Erythroblast (primary cell): ENCODE results near the gene TRABD2B.

Experiments
- GATA1 ChIP-seq: IDR thresholded peaks from 2 replicates; pipeline ENCODE4 v1.6.1; 2011; ENCODE audit warnings: low read depth, mild to moderate bottlenecking, control low read depth, low read length, moderate library complexity
- POLR2A ChIP-seq: IDR thresholded peaks from 2 replicates; pipeline ENCODE4 v1.6.1; 2011; ENCODE audit warnings: mild to moderate bottlenecking, low read length

DNA sequence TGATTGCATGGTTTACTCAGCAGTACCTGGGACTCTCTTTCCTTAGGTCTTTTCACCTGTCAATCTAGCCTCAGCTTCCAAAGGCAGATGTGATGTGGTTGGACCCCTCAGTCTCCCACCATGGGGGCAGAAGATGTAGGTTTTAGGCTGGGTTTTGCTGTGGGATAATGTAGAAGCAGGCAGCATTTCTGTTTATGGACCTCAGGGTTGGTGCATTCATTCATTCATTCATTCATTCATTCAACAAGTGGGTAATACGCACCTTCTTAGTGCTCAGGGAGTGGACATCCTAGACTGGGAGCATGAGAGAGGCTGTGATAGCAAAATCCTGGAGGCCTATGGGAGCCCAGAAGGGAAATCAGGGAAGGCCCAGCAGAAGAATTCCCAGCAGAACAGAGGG is 209.6 kb downstream of the TRABD2B start:
- no peak for TF ChIP-seq POLR2A
- TF ChIP-seq GATA1 = no peak
